HCT116 (cell line): Measurements from ENCODE around the gene TAMALIN. TPM values are rescaled to one million over a fixed set of nuclear protein-coding genes. Genes with fewer than 3 reads are reported as not detected.
A peak's percentile ranks its signal among the peaks of the same experiment; 100 is the strongest.

ENCODE experiments used
- ATAC-seq: fragments of 200-7000 bp; cut with Tn5 transposase; 2 replicates; pipeline ENCODE4 v1.9.1; 2020; ENCODE audit warnings: mild to moderate bottlenecking, moderate library complexity
- BruUV-seq: library from RNA; stranded (reverse); fragments of 400-500 nt; replicated peaks from 2 replicates; lab custom pipeline; 2021; lab: Mats Ljungman, UMichigan
- CTCF ChIA-PET: fragments of 300-600 bp; sonication (Branson Sonifier 250); formaldehyde crosslinking; loops from one replicate; lab custom pipeline; 2021; ENCODE audit warnings: antibody characterized with exemption; lab: Charles Lee
- POLR2A ChIA-PET: fragments of 300-600, 350-600 bp; sonication (Branson Sonifier 250); formaldehyde crosslinking; loops from one replicate; lab custom pipeline; 2021; ENCODE audit warnings: antibody characterized with exemption; lab: Charles Lee
- RAD21 ChIA-PET, 2 experiments: fragments of 300-600 bp; sonication (Branson Sonifier 250); formaldehyde crosslinking; loops; one replicate each; lab custom pipeline; 2023; ENCODE audit warnings: low total read pairs in 2 of 2; ENCODE audit not compliant: uncharacterized antibody in 2 of 2, unreplicated experiment in 2 of 2, low non-redundant PET in 1 of 2; lab: Charles Lee
- DNase-seq: peaks from one replicate; pipeline ENCODE4 v3.0.0-alpha.2; 2010; ENCODE audit warnings: low read depth, low spot score
- H2AFZ ChIP-seq: fragments of 200-600 bp; shearing (Covaris generic), sonication (generic); 2 replicates; pipeline ENCODE4 v1.6.1; 2017; ENCODE audit warnings: low read depth, mixed run types, mixed read lengths, antibody characterized with exemption, low read length; ENCODE audit not compliant: poor library complexity, severe bottlenecking
- H3K27ac ChIP-seq: 2 replicates; pipeline ENCODE4 v1.5.1; 2012; ENCODE audit warnings: low read depth, low read length
- H3K27me3 ChIP-seq: fragments of 200-600 bp; sonication (generic); 2 replicates; pipeline ENCODE4 v1.6.1; 2016; ENCODE audit warnings: mixed run types, low read length, mixed read lengths; ENCODE audit not compliant: insufficient read depth
- H3K36me3 ChIP-seq, 2 experiments: fragments of 200-500 bp in 1 of 2; fragments of 200-600 bp in 1 of 2; sonication (Bioruptor generic) in 1 of 2; sonication (generic) in 1 of 2; 2 replicates each; pipeline versions ENCODE4 v1.5.1 to v1.6.1; 2014 to 2016; ENCODE audit warnings: low read length in 2 of 2, inconsistent platforms in 1 of 2, mixed read lengths in 1 of 2, mixed run types in 1 of 2; ENCODE audit not compliant: insufficient read depth in 2 of 2, control insufficient read depth in 1 of 2
- H3K4me1 ChIP-seq, 2 experiments: fragments of 200-600 bp in 1 of 2; sonication (generic) in 1 of 2; 2 replicates each; pipeline versions ENCODE4 v1.5.1 to v1.6.1; 2012 to 2017; ENCODE audit warnings: low read length in 2 of 2, inconsistent platforms in 1 of 2, mild to moderate bottlenecking in 1 of 2, mixed read lengths in 1 of 2, mixed run types in 1 of 2, moderate library complexity in 1 of 2; ENCODE audit not compliant: insufficient read depth in 2 of 2, control insufficient read depth in 1 of 2
- H3K4me2 ChIP-seq: fragments of 200-600 bp; sonication (generic); 2 replicates; pipeline ENCODE4 v1.6.1; 2017; ENCODE audit warnings: mixed run types, low read length, mixed read lengths
- H3K4me3 ChIP-seq, 2 experiments: fragments of 200-600 bp in 1 of 2; sonication (generic) in 1 of 2; replicated peaks in 1 of 2; 2 replicates each; pipeline ENCODE4 v1.5.1; 2011 to 2016; ENCODE audit warnings: low read length in 2 of 2, control low read depth in 1 of 2, low read depth in 1 of 2, mild to moderate bottlenecking in 1 of 2, mixed read lengths in 1 of 2, mixed run types in 1 of 2
- H3K79me2 ChIP-seq: fragments of 200-600 bp; sonication (generic); 2 replicates; pipeline ENCODE4 v1.6.1; 2017; ENCODE audit warnings: mild to moderate bottlenecking, mixed run types, low read length, moderate library complexity, mixed read lengths; ENCODE audit not compliant: insufficient read depth
- H3K9ac ChIP-seq: fragments of 200-600 bp; sonication (generic); 2 replicates; pipeline ENCODE4 v1.6.1; 2016; ENCODE audit warnings: low read length, mixed read lengths
- H3K9me2 ChIP-seq: fragments of 200-600 bp; sonication (generic), shearing (Covaris generic); 2 replicates; pipeline ENCODE4 v1.6.1; 2017; ENCODE audit warnings: mixed run types, mild to moderate bottlenecking, moderate library complexity; ENCODE audit not compliant: insufficient read depth
- H3K9me3 ChIP-seq, 2 experiments: fragments of 200-500 bp in 1 of 2; fragments of 200-600 bp in 1 of 2; sonication (Bioruptor generic) in 1 of 2; sonication (generic) in 1 of 2; 2 replicates each; pipeline ENCODE4 v1.6.1; 2014 to 2017; ENCODE audit warnings: low read length in 2 of 2, mixed read lengths in 2 of 2, inconsistent platforms in 1 of 2, low read depth in 1 of 2, mild to moderate bottlenecking in 1 of 2, mixed run types in 1 of 2, moderate library complexity in 1 of 2; ENCODE audit not compliant: control insufficient read depth in 1 of 2, insufficient read depth in 1 of 2
- H4K20me1 ChIP-seq: fragments of 200-600 bp; sonication (generic), shearing (Covaris generic); 2 replicates; pipeline ENCODE4 v1.6.1; 2017; ENCODE audit warnings: mixed run types, mild to moderate bottlenecking, moderate library complexity; ENCODE audit not compliant: insufficient read depth
- EGR1 ChIP-seq: IDR thresholded peaks from 2 replicates; pipeline ENCODE4 v1.6.1; 2012; ENCODE audit warnings: low read depth
- RAD21 ChIP-seq: IDR thresholded peaks from 2 replicates; pipeline ENCODE4 v1.6.1; 2012; ENCODE audit warnings: low read depth, mild to moderate bottlenecking
- SIN3A ChIP-seq: IDR thresholded peaks from 2 replicates; pipeline ENCODE4 v1.6.1; 2012; ENCODE audit warnings: low read depth
- SRF ChIP-seq: IDR thresholded peaks from 2 replicates; pipeline ENCODE4 v1.6.1; 2012; ENCODE audit warnings: low read depth
- TCF7L2 ChIP-seq: IDR thresholded peaks from 2 replicates; pipeline ENCODE4 v1.7.0; 2011; ENCODE audit warnings: borderline replicate concordance, inconsistent platforms; ENCODE audit not compliant: insufficient read depth, insufficient read length; ENCODE audit errors: extremely low read depth
- ZFX ChIP-seq: fragments of 450-650 bp; IDR thresholded peaks from 2 replicates; pipeline ENCODE4 v1.6.1; 2017
- intact Hi-C: fragments of 100-400 bp; cut with micrococcal nuclease; formaldehyde crosslinking; loops from 2 replicates; pipeline ENCODE4 v1.10.0; 2022
- total RNA-seq: library from RNA; stranded (reverse); gene quantifications from one replicate; pipeline ENCODE4 v1.2.1, GENCODE V29; 2021; ENCODE audit not compliant: unreplicated experiment
- TF ChIP-seq, protein P1 (sequence below): IDR thresholded peaks from 2 replicates; pipeline ENCODE4 v1.6.1; 2012; ENCODE audit warnings: low read depth
- TF ChIP-seq, protein P2 (sequence below): IDR thresholded peaks from 2 replicates; pipeline ENCODE4 v1.6.1; 2012
- TF ChIP-seq, protein P3 (sequence below), 3 experiments: fragments of 200-600 bp in 1 of 3; sonication (generic) in 1 of 3; IDR thresholded peaks in 2 of 3; conservative IDR thresholded peaks in 1 of 3; 2 replicates each; pipeline ENCODE4 v1.5.1; 2012 to 2017; ENCODE audit warnings: low read depth in 2 of 3, low read length in 2 of 3, antibody characterized with exemption in 1 of 3, borderline replicate concordance in 1 of 3, control low read depth in 1 of 3, mild to moderate bottlenecking in 1 of 3, mixed read lengths in 1 of 3, mixed run types in 1 of 3, moderate library complexity in 1 of 3; ENCODE audit not compliant: insufficient read depth in 1 of 3

TAMALIN gene
- total RNA-seq, 1 experiment from 2014 or later, result 1.1 TPM

DNA sequence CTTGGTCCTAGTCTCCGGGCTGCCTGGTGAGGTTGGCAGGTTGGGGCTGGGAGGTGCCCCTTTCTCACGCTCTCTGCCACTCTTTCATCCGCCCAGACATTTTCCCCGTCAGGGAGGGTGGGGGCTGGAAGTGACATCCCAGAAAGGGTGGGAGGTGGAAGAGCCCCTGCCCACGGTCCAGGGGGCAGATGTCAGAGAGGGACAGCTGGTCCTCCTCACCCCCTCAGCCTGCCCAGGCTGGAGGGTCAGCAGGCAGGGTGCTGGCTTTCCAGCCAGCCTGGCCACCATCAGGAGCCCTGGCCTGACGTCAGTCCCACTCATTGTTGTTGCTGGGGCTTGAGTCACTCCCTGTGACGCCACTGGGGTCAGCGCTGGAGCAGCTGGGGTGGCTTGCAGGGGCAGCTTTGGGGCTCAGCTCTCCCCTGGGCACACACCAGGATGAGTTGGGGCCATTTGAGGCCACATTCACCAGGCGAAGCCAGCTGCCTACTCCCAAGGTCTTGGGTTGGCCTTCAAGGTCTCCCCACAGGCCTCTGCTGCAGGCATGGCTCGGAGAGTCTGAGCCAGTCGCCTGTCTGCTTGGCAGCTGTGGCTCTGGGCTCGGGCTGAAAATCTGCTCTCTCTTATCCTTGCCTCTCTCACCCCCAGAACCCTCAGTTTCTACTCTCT, 57.4 kb downstream of the TAMALIN start:
- peaks cover 0 to 24% of the 10 kb centered on the region in 2 experiments; a peak in 2 of 4 replicates for H3K4me1 ChIP-seq
- TF ChIP-seq, protein P1, sequence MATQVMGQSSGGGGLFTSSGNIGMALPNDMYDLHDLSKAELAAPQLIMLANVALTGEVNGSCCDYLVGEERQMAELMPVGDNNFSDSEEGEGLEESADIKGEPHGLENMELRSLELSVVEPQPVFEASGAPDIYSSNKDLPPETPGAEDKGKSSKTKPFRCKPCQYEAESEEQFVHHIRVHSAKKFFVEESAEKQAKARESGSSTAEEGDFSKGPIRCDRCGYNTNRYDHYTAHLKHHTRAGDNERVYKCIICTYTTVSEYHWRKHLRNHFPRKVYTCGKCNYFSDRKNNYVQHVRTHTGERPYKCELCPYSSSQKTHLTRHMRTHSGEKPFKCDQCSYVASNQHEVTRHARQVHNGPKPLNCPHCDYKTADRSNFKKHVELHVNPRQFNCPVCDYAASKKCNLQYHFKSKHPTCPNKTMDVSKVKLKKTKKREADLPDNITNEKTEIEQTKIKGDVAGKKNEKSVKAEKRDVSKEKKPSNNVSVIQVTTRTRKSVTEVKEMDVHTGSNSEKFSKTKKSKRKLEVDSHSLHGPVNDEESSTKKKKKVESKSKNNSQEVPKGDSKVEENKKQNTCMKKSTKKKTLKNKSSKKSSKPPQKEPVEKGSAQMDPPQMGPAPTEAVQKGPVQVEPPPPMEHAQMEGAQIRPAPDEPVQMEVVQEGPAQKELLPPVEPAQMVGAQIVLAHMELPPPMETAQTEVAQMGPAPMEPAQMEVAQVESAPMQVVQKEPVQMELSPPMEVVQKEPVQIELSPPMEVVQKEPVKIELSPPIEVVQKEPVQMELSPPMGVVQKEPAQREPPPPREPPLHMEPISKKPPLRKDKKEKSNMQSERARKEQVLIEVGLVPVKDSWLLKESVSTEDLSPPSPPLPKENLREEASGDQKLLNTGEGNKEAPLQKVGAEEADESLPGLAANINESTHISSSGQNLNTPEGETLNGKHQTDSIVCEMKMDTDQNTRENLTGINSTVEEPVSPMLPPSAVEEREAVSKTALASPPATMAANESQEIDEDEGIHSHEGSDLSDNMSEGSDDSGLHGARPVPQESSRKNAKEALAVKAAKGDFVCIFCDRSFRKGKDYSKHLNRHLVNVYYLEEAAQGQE, result no peak
- TF ChIP-seq SIN3A (no peak), EGR1 (no peak), TCF7L2 (no peak), RAD21 (no peak), SRF (no peak), ZFX (no peak)
- TF ChIP-seq, protein P2, sequence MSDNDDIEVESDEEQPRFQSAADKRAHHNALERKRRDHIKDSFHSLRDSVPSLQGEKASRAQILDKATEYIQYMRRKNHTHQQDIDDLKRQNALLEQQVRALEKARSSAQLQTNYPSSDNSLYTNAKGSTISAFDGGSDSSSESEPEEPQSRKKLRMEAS, result no peak
- TF ChIP-seq, protein P3, sequence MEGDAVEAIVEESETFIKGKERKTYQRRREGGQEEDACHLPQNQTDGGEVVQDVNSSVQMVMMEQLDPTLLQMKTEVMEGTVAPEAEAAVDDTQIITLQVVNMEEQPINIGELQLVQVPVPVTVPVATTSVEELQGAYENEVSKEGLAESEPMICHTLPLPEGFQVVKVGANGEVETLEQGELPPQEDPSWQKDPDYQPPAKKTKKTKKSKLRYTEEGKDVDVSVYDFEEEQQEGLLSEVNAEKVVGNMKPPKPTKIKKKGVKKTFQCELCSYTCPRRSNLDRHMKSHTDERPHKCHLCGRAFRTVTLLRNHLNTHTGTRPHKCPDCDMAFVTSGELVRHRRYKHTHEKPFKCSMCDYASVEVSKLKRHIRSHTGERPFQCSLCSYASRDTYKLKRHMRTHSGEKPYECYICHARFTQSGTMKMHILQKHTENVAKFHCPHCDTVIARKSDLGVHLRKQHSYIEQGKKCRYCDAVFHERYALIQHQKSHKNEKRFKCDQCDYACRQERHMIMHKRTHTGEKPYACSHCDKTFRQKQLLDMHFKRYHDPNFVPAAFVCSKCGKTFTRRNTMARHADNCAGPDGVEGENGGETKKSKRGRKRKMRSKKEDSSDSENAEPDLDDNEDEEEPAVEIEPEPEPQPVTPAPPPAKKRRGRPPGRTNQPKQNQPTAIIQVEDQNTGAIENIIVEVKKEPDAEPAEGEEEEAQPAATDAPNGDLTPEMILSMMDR (IDR thresholded peaks at IDR 0.05 in 2 of 3, conservative IDR thresholded peaks at IDR 0.05 in 1 of 3; ENCODE audit: borderline replicate concordance in 1 of 3, insufficient read depth in 1 of 3, low read depth in 2 of 3, low read length in 2 of 3), result no peak
- intact Hi-C loops, result no loop called here
- no TSS peak for BruUV-seq
- peak; percentile 33; the same call in 1 of the 2 replicates for ATAC-seq
- POLR2A ChIA-PET, result interaction anchor here (1.4 kb wide), 1 partner anchor 13 kb away, joined by 7 read pairs; the partner anchor contains the start of gene NR4A1
- H3K27ac ChIP-seq, result no peak overlapping the region
- no peaks in the 10 kb centered on the region for H4K20me1 ChIP-seq
- no peaks in the 10 kb centered on the region for H3K36me3 ChIP-seq
- H3K4me3 ChIP-seq, result no peak overlapping the region
- 0 out of 2 replicates have a peak overlapping the region, but pooled peaks have one; percentile 20 for H3K9ac ChIP-seq
- CTCF ChIA-PET, result interaction anchor here (5.7 kb wide), 1 partner anchor 39 kb away, joined by 27 read pairs; no protein-coding TSS in a partner anchor
- no peak for DNase-seq
- no peaks in the 10 kb centered on the region for H3K9me3 ChIP-seq
- RAD21 ChIA-PET, result no interaction called here
- H3K9me2 ChIP-seq, result no peaks in the 10 kb centered on the region
- peak overlapping the region; percentile 44 for H3K4me2 ChIP-seq
- no peak overlapping the region for H2AFZ ChIP-seq
- H3K27me3 ChIP-seq, result no peaks in the 10 kb centered on the region
- H3K79me2 ChIP-seq, result no peaks in the 10 kb centered on the region

Other genes starting within 250 kb of the TAMALIN start
- gene FIGNL2, start 158.2 kb upstream of the TAMALIN start, total RNA-seq, result 0.27 TPM
- gene ANKRD33, start 118.8 kb upstream of the TAMALIN start, total RNA-seq, result not detected
- gene ACVRL1, start 99.4 kb upstream of the TAMALIN start, total RNA-seq, result 2.5 TPM
- 22.7 TPM for gene ACVR1B, start 55.2 kb upstream of the TAMALIN start, total RNA-seq
- gene NR4A1, start 44.5 kb downstream of the TAMALIN start, total RNA-seq, result 35.3 TPM
- 49.2 TPM for gene ATG101, start 63.0 kb downstream of the TAMALIN start, total RNA-seq
- gene SMIM41, start 72.8 kb downstream of the TAMALIN start, total RNA-seq, result not detected
- 8.8 TPM for gene KRT80, start 185.1 kb downstream of the TAMALIN start, total RNA-seq
- 72.6 TPM for gene KRT7, start 226.3 kb downstream of the TAMALIN start, total RNA-seq